Activated CD4-positive, alpha-beta T cell treated with anti-CD3 and anti-CD28 coated beads, Interleukin-2, amount 50 U/mL, for 1 hour (primary cell): Measurements from ENCODE around the gene CECR2.
"Not testable (repeated sequence)": the region's sequence is repeated elsewhere in the genome, so short reads cannot be mapped to it uniquely, and the experiment has no call there.

Experiments used
- DNase-seq: peaks from one replicate; pipeline ENCODE4 v3.0.0-alpha.2; 2020

Gene CECR2

GRCh38 chr22:17523925-17524324 is 154.7 kb downstream of the CECR2 start:
- no peak for DNase-seq

- no peak for DNase-seq
Observed at GRCh38 chr22:17536269-17536668, 167.0 kb downstream of the CECR2 start.

GRCh38 chr22:17537155-17537554 is 167.9 kb downstream of the CECR2 start:
- no peak for DNase-seq

GRCh38 chr22:17540481-17540880 is 171.2 kb downstream of the CECR2 start:
- DNase-seq, result no peak

GRCh38 chr22:17541476-17541875 is 172.2 kb downstream of the CECR2 start:
- no peak for DNase-seq

GRCh38 chr22:17542452-17542851 is 173.2 kb downstream of the CECR2 start:
- no peak for DNase-seq

GRCh38 chr22:17548010-17548755 is 178.9 kb downstream of the CECR2 start:
- DNase-seq, result no peak

GRCh38 chr22:17548756-17549035 is 179.4 kb downstream of the CECR2 start:
- DNase-seq, result no peak

GRCh38 chr22:17549183-17549582 is 179.9 kb downstream of the CECR2 start:
- no peak for DNase-seq

- no peak for DNase-seq
Observed at GRCh38 chr22:17549655-17550054, 180.4 kb downstream of the CECR2 start.

- DNase-seq, result no peak
Observed at GRCh38 chr22:17552737-17553136, 183.5 kb downstream of the CECR2 start.

GRCh38 chr22:17554814-17555213 is 185.6 kb downstream of the CECR2 start:
- no peak for DNase-seq

GRCh38 chr22:17559188-17559587 is 189.9 kb downstream of the CECR2 start:
- no peak for DNase-seq

GRCh38 chr22:17562906-17563870 is 193.9 kb downstream of the CECR2 start, which contains the start of gene SLC25A18:
Gene SLC25A18, plus strand, starts transcription at chr22:17563498. Its CDS starts 16,447 bp downstream, at chr22:17579945.
- no peak for DNase-seq

- DNase-seq, result no peak
Observed at GRCh38 chr22:17563936-17564391, 194.7 kb downstream of the CECR2 start.

- not testable (repeated sequence) for DNase-seq
Observed at GRCh38 chr22:17566016-17566687, 196.9 kb downstream of the CECR2 start.

GRCh38 chr22:17566776-17567175 is 197.5 kb downstream of the CECR2 start:
- DNase-seq, result no peak

- DNase-seq, result no peak
Observed at GRCh38 chr22:17569971-17570511, 200.8 kb downstream of the CECR2 start.

GRCh38 chr22:17570851-17571631 is 201.8 kb downstream of the CECR2 start:
- DNase-seq, result no peak

- no peak for DNase-seq
Observed at GRCh38 chr22:17575151-17575550, 205.9 kb downstream of the CECR2 start.

GRCh38 chr22:17575681-17576080 is 206.4 kb downstream of the CECR2 start:
- DNase-seq, result no peak

- DNase-seq, result no peak
Observed at GRCh38 chr22:17576470-17576869, 207.2 kb downstream of the CECR2 start.
